Adipocyte (in vitro differentiated cells): ENCODE measurements around the gene CYP2A6.

Source experiments
- DNase-seq: peaks from one replicate; pipeline ENCODE4 v3.0.0-alpha.2; 2015; ENCODE audit warnings: low read depth
- H3K27me3 ChIP-seq: replicated peaks from 2 replicates; pipeline ENCODE4 v1.7.0; 2013; ENCODE audit warnings: mild to moderate bottlenecking, low read length, moderate library complexity; ENCODE audit not compliant: control insufficient read depth, insufficient read depth
- H3K36me3 ChIP-seq: 2 replicates; pipeline ENCODE4 v1.7.0; 2013; ENCODE audit warnings: low read length, mild to moderate bottlenecking, moderate library complexity; ENCODE audit not compliant: control insufficient read depth, insufficient read depth, severe bottlenecking
- H3K4me1 ChIP-seq: 2 replicates; pipeline ENCODE4 v1.7.0; 2013; ENCODE audit warnings: mild to moderate bottlenecking, low read length, moderate library complexity; ENCODE audit not compliant: control insufficient read depth, insufficient read depth
- H3K4me3 ChIP-seq: 2 replicates; pipeline ENCODE4 v1.7.0; 2013; ENCODE audit warnings: mild to moderate bottlenecking, low read length, moderate library complexity
- H3K9ac ChIP-seq: 2 replicates; pipeline ENCODE4 v1.7.0; 2013; ENCODE audit warnings: mild to moderate bottlenecking, low read length, moderate library complexity
- H3K9me3 ChIP-seq: 2 replicates; pipeline ENCODE4 v1.7.0; 2013; ENCODE audit warnings: mild to moderate bottlenecking, low read length, moderate library complexity; ENCODE audit not compliant: control insufficient read depth

Gene CYP2A6

GRCh38 chr19:40797963-40798682 lies 52.1 kb downstream of the CYP2A6 start:
- DNase-seq: peak; percentile 39
- Histone ChIP-seq H3K9ac (peak overlapping the region; percentile 82), H3K9me3 (no peaks in the 10 kb centered on the region), H3K4me1 (peaks cover 35% of the 10 kb centered on the region), H3K36me3 (peaks cover 14% of the 10 kb centered on the region), H3K4me3 (peak overlapping the region; percentile 80), H3K27me3 (no peaks in the 10 kb centered on the region)

- H3K27me3 ChIP-seq: no peaks in the 10 kb centered on the region
These were observed 52.9 kb downstream of the CYP2A6 start for GRCh38 chr19:40797166-40797962.

More at GRCh38 chr19:40797166-40797962, 52.9 kb downstream of the CYP2A6 start:
- peaks cover 14% of the 10 kb centered on the region for H3K36me3 ChIP-seq
- H3K4me1 ChIP-seq: peaks cover 35% of the 10 kb centered on the region
- H3K9me3 ChIP-seq: no peaks in the 10 kb centered on the region
- peak overlapping the region; percentile 80 for H3K4me3 ChIP-seq
- no peak for DNase-seq
- peak overlapping the region; percentile 82 for H3K9ac ChIP-seq
